H9 (cell line): Measurements from ENCODE around the gene KCNMA1. TPM values are rescaled to one million over a fixed set of nuclear protein-coding genes. Genes with fewer than 3 reads are reported as not detected.

Experiments used
- DNase-seq: peaks from one replicate; pipeline ENCODE4 v3.0.0-alpha.2; 2017
- H2AFZ ChIP-seq: one replicate; pipeline ENCODE4 v1.6.1; 2013; ENCODE audit warnings: mild to moderate bottlenecking, low read length, control low read depth, moderate library complexity
- H2AK5ac ChIP-seq: 2 replicates; pipeline ENCODE4 v1.6.1; 2013; ENCODE audit warnings: low read length, control low read depth, mixed read lengths; ENCODE audit not compliant: insufficient read length
- H2BK120ac ChIP-seq: one replicate; pipeline ENCODE4 v1.6.1; 2013; ENCODE audit warnings: low read depth, mild to moderate bottlenecking, low read length, control low read depth, inconsistent platforms; ENCODE audit not compliant: poor library complexity, severe bottlenecking
- H2BK12ac ChIP-seq: 2 replicates; pipeline ENCODE4 v1.6.1; 2013; ENCODE audit warnings: low read length, control low read depth, mixed read lengths, low read depth; ENCODE audit not compliant: insufficient read length
- H2BK15ac ChIP-seq: 2 replicates; pipeline ENCODE4 v1.6.1; 2013; ENCODE audit warnings: low read depth, low read length, control low read depth
- H2BK20ac ChIP-seq: one replicate; pipeline ENCODE4 v1.6.1; 2013; ENCODE audit warnings: low read depth, mild to moderate bottlenecking, low read length, control low read depth, inconsistent platforms; ENCODE audit not compliant: poor library complexity, severe bottlenecking
- H2BK5ac ChIP-seq: 2 replicates; pipeline ENCODE4 v1.6.1; 2013; ENCODE audit warnings: low read length, control low read depth, mixed read lengths; ENCODE audit not compliant: insufficient read length
- H3K14ac ChIP-seq: 2 replicates; pipeline ENCODE4 v1.6.1; 2013; ENCODE audit warnings: low read length, control low read depth; ENCODE audit not compliant: insufficient read depth
- H3K18ac ChIP-seq: 2 replicates; pipeline ENCODE4 v1.6.1; 2013; ENCODE audit warnings: low read depth, mild to moderate bottlenecking, mixed read lengths, low read length, control low read depth; ENCODE audit not compliant: insufficient read length
- H3K23ac ChIP-seq: 2 replicates; pipeline ENCODE4 v1.6.1; 2013; ENCODE audit warnings: low read length, control low read depth, mixed read lengths, low read depth; ENCODE audit not compliant: insufficient read length
- H3K23me2 ChIP-seq: 2 replicates; pipeline ENCODE4 v1.6.1; 2013; ENCODE audit warnings: low read depth, mild to moderate bottlenecking, mixed read lengths, low read length, control low read depth; ENCODE audit not compliant: insufficient read length, poor library complexity, severe bottlenecking
- H3K27ac ChIP-seq: 2 replicates; pipeline ENCODE4 v1.5.1; 2013; ENCODE audit warnings: low read length, control low read depth, mixed read lengths, low read depth; ENCODE audit not compliant: insufficient read length
- H3K27me3 ChIP-seq: 2 replicates; pipeline ENCODE4 v1.6.1; 2013; ENCODE audit warnings: low read length, control low read depth, inconsistent platforms; ENCODE audit not compliant: insufficient read depth
- H3K4ac ChIP-seq: 2 replicates; pipeline ENCODE4 v1.6.1; 2013; ENCODE audit warnings: low read depth, mild to moderate bottlenecking, control low read depth, inconsistent platforms, low read length, moderate library complexity
- H3K4me1 ChIP-seq: 2 replicates; pipeline ENCODE4 v1.6.1; 2013; ENCODE audit warnings: low read length, control low read depth, inconsistent platforms; ENCODE audit not compliant: insufficient read depth
- H3K4me2 ChIP-seq: 2 replicates; pipeline ENCODE4 v1.6.1; 2013; ENCODE audit warnings: low read length, control low read depth, mixed read lengths; ENCODE audit not compliant: insufficient read length, insufficient read depth
- H3K56ac ChIP-seq: 2 replicates; pipeline ENCODE4 v1.6.1; 2013; ENCODE audit warnings: low read depth, mild to moderate bottlenecking, mixed read lengths, low read length, control low read depth; ENCODE audit not compliant: insufficient read length
- H3K79me1 ChIP-seq: 2 replicates; pipeline ENCODE4 v1.6.1; 2013; ENCODE audit warnings: low read depth, mild to moderate bottlenecking, moderate library complexity, low read length, control low read depth, inconsistent platforms; ENCODE audit not compliant: insufficient read depth, poor library complexity, severe bottlenecking
- H3K79me2 ChIP-seq: 2 replicates; pipeline ENCODE4 v1.6.1; 2013; ENCODE audit warnings: low read length, control low read depth, inconsistent platforms; ENCODE audit not compliant: insufficient read depth
- H3K9ac ChIP-seq: 2 replicates; pipeline ENCODE4 v1.6.1; 2013; ENCODE audit warnings: low read length, control low read depth, mixed read lengths; ENCODE audit not compliant: insufficient read length; ENCODE audit errors: extremely low read depth
- H3K9me3 ChIP-seq: one replicate; pipeline ENCODE4 v1.6.1; 2013; ENCODE audit warnings: low read depth, low read length, inconsistent platforms; ENCODE audit not compliant: control insufficient read depth
- H3T11ph ChIP-seq: one replicate; pipeline ENCODE4 v1.6.1; 2013; ENCODE audit warnings: mild to moderate bottlenecking, low read length, control low read depth, inconsistent platforms
- H4K20me1 ChIP-seq: one replicate; pipeline ENCODE4 v1.6.1; 2013; ENCODE audit not compliant: control insufficient read depth, insufficient read length, insufficient read depth
- H4K5ac ChIP-seq: 2 replicates; pipeline ENCODE4 v1.6.1; 2013; ENCODE audit warnings: low read depth, mild to moderate bottlenecking, mixed read lengths, low read length, control low read depth; ENCODE audit not compliant: insufficient read length
- H4K8ac ChIP-seq: replicated peaks from 2 replicates; pipeline ENCODE4 v1.6.1; 2013; ENCODE audit warnings: low read length, control low read depth, mixed read lengths, low read depth; ENCODE audit not compliant: insufficient read length
- H4K91ac ChIP-seq: 2 replicates; pipeline ENCODE4 v1.6.1; 2013; ENCODE audit warnings: low read depth, mild to moderate bottlenecking, moderate library complexity, mixed read lengths, low read length, control low read depth; ENCODE audit not compliant: insufficient read length
- H3K27ac Mint-ChIP-seq, 3 experiments: 2 replicates in 2 of 3; 3 replicates in 1 of 3; pipeline ENCODE4 v1.8.0; 2020 to 2021; ENCODE audit warnings: mixed read lengths in 3 of 3, mild to moderate bottlenecking in 1 of 3, moderate library complexity in 1 of 3
- H3K27me3 Mint-ChIP-seq: 2 replicates; pipeline ENCODE4 v1.8.0; 2021; ENCODE audit warnings: low read depth, mild to moderate bottlenecking, moderate library complexity, mixed read lengths
- H3K36me3 Mint-ChIP-seq, 3 experiments: 2 replicates in 2 of 3; 3 replicates in 1 of 3; pipeline ENCODE4 v1.8.0; 2020 to 2021; ENCODE audit warnings: low read depth in 3 of 3, mixed read lengths in 3 of 3; ENCODE audit not compliant: insufficient read depth in 1 of 3
- H3K4me1 Mint-ChIP-seq, 2 experiments: 2 replicates each; pipeline ENCODE4 v1.8.0; 2020; ENCODE audit warnings: mixed read lengths in 2 of 2
- H3K4me3 Mint-ChIP-seq, 2 experiments: 2 replicates in 1 of 2; 3 replicates in 1 of 2; pipeline ENCODE4 v1.8.0; 2020 to 2021; ENCODE audit warnings: mild to moderate bottlenecking in 2 of 2, mixed read lengths in 2 of 2, moderate library complexity in 1 of 2
- H3K9me3 Mint-ChIP-seq, 2 experiments: 2 replicates in 1 of 2; 3 replicates in 1 of 2; pipeline ENCODE4 v1.8.0; 2020; ENCODE audit warnings: mild to moderate bottlenecking in 2 of 2, mixed read lengths in 2 of 2, moderate library complexity in 1 of 2
- CTCF ChIP-seq: fragments of 200-600 bp; sonication (generic); conservative IDR thresholded peaks from 3 replicates; pipeline ENCODE4 v1.8.0; 2021; ENCODE audit warnings: antibody characterized with exemption, mild to moderate bottlenecking
- WGBS: extraction: QIAGEN DNeasy Blood & Tissue Kit; methylation state at CpG from one replicate; pipeline ENCODE4 v1.1.7; 2013; ENCODE audit warnings: missing lambda C conversion rate, low lambda C conversion rate, mixed read lengths; ENCODE audit not compliant: insufficient read length; ENCODE audit errors: extremely low coverage; 5-methylcytosine and 5-hydroxymethylcytosine counted together
- total RNA-seq: library from RNA; stranded (reverse); gene quantifications from 2 replicates; pipeline ENCODE4 v1.2.1, GENCODE V29; 2021

KCNMA1 gene
- total RNA-seq, 1 experiment from 2014 or later = 2.0 TPM

GRCh38 chr10:76954838-76955237 lies 682.8 kb downstream of the KCNMA1 start:
- Histone ChIP-seq H2AFZ (no peak overlapping the region), H2BK20ac (no peak overlapping the region), H3K27ac (no peak overlapping the region), H4K20me1 (no peaks in the 10 kb centered on the region), H4K5ac (no peak overlapping the region), H2BK5ac (no peak overlapping the region), H3K9me3 (no peaks in the 10 kb centered on the region), H3K27me3 (no peaks in the 10 kb centered on the region), H3K79me2 (no peaks in the 10 kb centered on the region), H3T11ph (no peak overlapping the region), H2BK15ac (no peak overlapping the region), H3K4ac (no peak overlapping the region), H4K8ac (no peak overlapping the region), H3K4me1 (no peaks in the 10 kb centered on the region), H3K56ac (no peak overlapping the region), H3K18ac (no peak overlapping the region), H2BK12ac (no peak overlapping the region), H3K23ac (no peak overlapping the region), H3K14ac (no peak overlapping the region), H3K79me1 (no peaks in the 10 kb centered on the region), H3K23me2 (no peaks in the 10 kb centered on the region), H3K4me2 (no peak overlapping the region), H4K91ac (no peak overlapping the region), H3K9ac (no peak overlapping the region), H2BK120ac (no peak overlapping the region), H2AK5ac (no peak overlapping the region)
- DNase-seq = no peak
- peaks cover 0 to 2% (median 0%) of the 10 kb centered on the region in 3 experiments; a peak in 2 of 7 replicates for H3K36me3 Mint-ChIP-seq
- H3K4me1 Mint-ChIP-seq = no peaks in the 10 kb centered on the region
- TF ChIP-seq CTCF = no peak
- H3K27me3 Mint-ChIP-seq = no peaks in the 10 kb centered on the region; the same call in 1 of the 2 replicates
- no peak overlapping the region for H3K27ac Mint-ChIP-seq
- H3K4me3 Mint-ChIP-seq = no peak overlapping the region
- H3K9me3 Mint-ChIP-seq = peaks cover 0 to 2% of the 10 kb centered on the region in 2 experiments; a peak in 2 of 5 replicates
- WGBS = no CpG with 5 or more reads among the region's 3 CpGs
